ENCODE measurements around the gene IL22RA2.
"Not testable (repeated sequence)": the region's sequence is repeated elsewhere in the genome, so short reads cannot be mapped to it uniquely, and the experiment has no call there.

Gene IL22RA2

GRCh38 chr6:137210903-137211302, 37.5 kb upstream of the IL22RA2 start:
- H3K4me3 ChIP-seq (ENCODE audit: control insufficient read depth, low read depth, low read length), result no peak overlapping the region
- no peak for DNase-seq (ENCODE audit: low read depth)

GRCh38 chr6:137208279-137208678, 34.8 kb upstream of the IL22RA2 start:
- no peak for DNase-seq (ENCODE audit: low read depth)
- no peak overlapping the region for H3K4me3 ChIP-seq (ENCODE audit: control insufficient read depth, low read depth, low read length)
- TF ChIP-seq CTCF (IDR thresholded peaks at IDR 0.05; ENCODE audit: control insufficient read depth, insufficient read depth, low read depth, low read length, missing control alignments), result no peak

More at GRCh38 chr6:137210903-137211302, 37.5 kb upstream of the IL22RA2 start:
- no peak for TF ChIP-seq CTCF (IDR thresholded peaks at IDR 0.05; ENCODE audit: control insufficient read depth, insufficient read depth, low read depth, low read length, missing control alignments)

GRCh38 chr6:137207457-137207856, 34.0 kb upstream of the IL22RA2 start:
- H3K4me3 ChIP-seq (ENCODE audit: control insufficient read depth, low read depth, low read length), result not testable (repeated sequence)

GRCh38 chr6:137206577-137206976, 33.1 kb upstream of the IL22RA2 start:
- DNase-seq (ENCODE audit: low read depth), result no peak
- no peak for TF ChIP-seq CTCF (IDR thresholded peaks at IDR 0.05; ENCODE audit: control insufficient read depth, insufficient read depth, low read depth, low read length, missing control alignments)
- no peak overlapping the region for H3K4me3 ChIP-seq (ENCODE audit: control insufficient read depth, low read depth, low read length)

More at GRCh38 chr6:137207457-137207856, 34.0 kb upstream of the IL22RA2 start:
- not testable (repeated sequence) for DNase-seq (ENCODE audit: low read depth)

- no peak for TF ChIP-seq CTCF (IDR thresholded peaks at IDR 0.05; ENCODE audit: control insufficient read depth, insufficient read depth, low read depth, low read length, missing control alignments)
- no peak overlapping the region for H3K4me3 ChIP-seq (ENCODE audit: control insufficient read depth, low read depth, low read length)
- DNase-seq (ENCODE audit: low read depth), result no peak
Observed at GRCh38 chr6:137203256-137203655, 29.8 kb upstream of the IL22RA2 start.

- no peak for DNase-seq (ENCODE audit: low read depth)
- no peak overlapping the region for H3K4me3 ChIP-seq (ENCODE audit: control insufficient read depth, low read depth, low read length)
- peak; percentile 54 for TF ChIP-seq CTCF (IDR thresholded peaks at IDR 0.05; ENCODE audit: control insufficient read depth, insufficient read depth, low read depth, low read length, missing control alignments)
Observed at GRCh38 chr6:137202078-137202477, 28.6 kb upstream of the IL22RA2 start.

GRCh38 chr6:137201006-137201405, 27.6 kb upstream of the IL22RA2 start:
- no peak for DNase-seq (ENCODE audit: low read depth)
- no peak overlapping the region for H3K4me3 ChIP-seq (ENCODE audit: control insufficient read depth, low read depth, low read length)
- TF ChIP-seq CTCF (IDR thresholded peaks at IDR 0.05; ENCODE audit: control insufficient read depth, insufficient read depth, low read depth, low read length, missing control alignments), result no peak
